ENCODE measurements around the gene USP3.

DNA sequence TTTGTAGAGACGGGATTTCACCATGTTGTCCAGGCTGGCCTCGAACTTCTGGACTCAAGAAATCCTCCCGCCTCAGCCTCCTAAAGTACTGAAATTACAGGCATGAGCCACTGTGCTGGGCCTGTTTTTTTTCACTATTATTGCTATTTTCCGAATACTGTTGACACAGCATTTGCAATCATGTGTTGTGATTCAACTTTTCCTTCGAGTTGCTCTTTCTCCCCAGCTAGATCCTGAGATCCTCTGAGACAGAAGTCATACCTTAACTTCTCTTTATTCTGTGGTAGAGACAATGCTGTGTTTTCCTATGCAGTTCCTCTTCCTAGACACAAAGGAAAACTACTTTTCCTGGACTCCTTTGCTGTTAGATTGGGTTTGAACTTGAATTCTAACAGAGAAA is 46.4 kb upstream of the USP3 start:
- TF ChIP-seq TOX (CRISPR knock-in tag; IDR thresholded peaks at IDR 0.05; ENCODE audit: borderline replicate concordance) (no peak), ZC3H10 (CRISPR knock-in tag; IDR thresholded peaks at IDR 0.05) (no peak), PPARA (CRISPR knock-in tag; IDR thresholded peaks at IDR 0.05; ENCODE audit: borderline replicate concordance) (no peak), RARB (CRISPR knock-in tag; IDR thresholded peaks at IDR 0.05) (no peak), OSR1 (CRISPR knock-in tag; IDR thresholded peaks at IDR 0.05) (no peak), CSDC2 (CRISPR knock-in tag; IDR thresholded peaks at IDR 0.05) (no peak), POU6F1 (CRISPR knock-in tag; IDR thresholded peaks at IDR 0.05; ENCODE audit: borderline replicate concordance, low read depth) (no peak), ZNF565 (CRISPR knock-in tag; conservative IDR thresholded peaks at IDR 0.05; ENCODE audit: low read depth) (no peak)
- TF ChIP-seq, protein P1, sequence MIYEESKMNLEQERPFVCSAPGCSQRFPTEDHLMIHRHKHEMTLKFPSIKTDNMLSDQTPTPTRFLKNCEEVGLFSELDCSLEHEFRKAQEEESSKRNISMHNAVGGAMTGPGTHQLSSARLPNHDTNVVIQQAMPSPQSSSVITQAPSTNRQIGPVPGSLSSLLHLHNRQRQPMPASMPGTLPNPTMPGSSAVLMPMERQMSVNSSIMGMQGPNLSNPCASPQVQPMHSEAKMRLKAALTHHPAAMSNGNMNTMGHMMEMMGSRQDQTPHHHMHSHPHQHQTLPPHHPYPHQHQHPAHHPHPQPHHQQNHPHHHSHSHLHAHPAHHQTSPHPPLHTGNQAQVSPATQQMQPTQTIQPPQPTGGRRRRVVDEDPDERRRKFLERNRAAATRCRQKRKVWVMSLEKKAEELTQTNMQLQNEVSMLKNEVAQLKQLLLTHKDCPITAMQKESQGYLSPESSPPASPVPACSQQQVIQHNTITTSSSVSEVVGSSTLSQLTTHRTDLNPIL (CRISPR knock-in tag; IDR thresholded peaks at IDR 0.05; ENCODE audit: low read depth) = no peak
- TF ChIP-seq, protein P2, sequence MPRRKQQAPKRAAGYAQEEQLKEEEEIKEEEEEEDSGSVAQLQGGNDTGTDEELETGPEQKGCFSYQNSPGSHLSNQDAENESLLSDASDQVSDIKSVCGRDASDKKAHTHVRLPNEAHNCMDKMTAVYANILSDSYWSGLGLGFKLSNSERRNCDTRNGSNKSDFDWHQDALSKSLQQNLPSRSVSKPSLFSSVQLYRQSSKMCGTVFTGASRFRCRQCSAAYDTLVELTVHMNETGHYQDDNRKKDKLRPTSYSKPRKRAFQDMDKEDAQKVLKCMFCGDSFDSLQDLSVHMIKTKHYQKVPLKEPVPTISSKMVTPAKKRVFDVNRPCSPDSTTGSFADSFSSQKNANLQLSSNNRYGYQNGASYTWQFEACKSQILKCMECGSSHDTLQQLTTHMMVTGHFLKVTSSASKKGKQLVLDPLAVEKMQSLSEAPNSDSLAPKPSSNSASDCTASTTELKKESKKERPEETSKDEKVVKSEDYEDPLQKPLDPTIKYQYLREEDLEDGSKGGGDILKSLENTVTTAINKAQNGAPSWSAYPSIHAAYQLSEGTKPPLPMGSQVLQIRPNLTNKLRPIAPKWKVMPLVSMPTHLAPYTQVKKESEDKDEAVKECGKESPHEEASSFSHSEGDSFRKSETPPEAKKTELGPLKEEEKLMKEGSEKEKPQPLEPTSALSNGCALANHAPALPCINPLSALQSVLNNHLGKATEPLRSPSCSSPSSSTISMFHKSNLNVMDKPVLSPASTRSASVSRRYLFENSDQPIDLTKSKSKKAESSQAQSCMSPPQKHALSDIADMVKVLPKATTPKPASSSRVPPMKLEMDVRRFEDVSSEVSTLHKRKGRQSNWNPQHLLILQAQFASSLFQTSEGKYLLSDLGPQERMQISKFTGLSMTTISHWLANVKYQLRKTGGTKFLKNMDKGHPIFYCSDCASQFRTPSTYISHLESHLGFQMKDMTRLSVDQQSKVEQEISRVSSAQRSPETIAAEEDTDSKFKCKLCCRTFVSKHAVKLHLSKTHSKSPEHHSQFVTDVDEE (CRISPR knock-in tag; IDR thresholded peaks at IDR 0.05) = no peak
- TF ChIP-seq, protein P3, sequence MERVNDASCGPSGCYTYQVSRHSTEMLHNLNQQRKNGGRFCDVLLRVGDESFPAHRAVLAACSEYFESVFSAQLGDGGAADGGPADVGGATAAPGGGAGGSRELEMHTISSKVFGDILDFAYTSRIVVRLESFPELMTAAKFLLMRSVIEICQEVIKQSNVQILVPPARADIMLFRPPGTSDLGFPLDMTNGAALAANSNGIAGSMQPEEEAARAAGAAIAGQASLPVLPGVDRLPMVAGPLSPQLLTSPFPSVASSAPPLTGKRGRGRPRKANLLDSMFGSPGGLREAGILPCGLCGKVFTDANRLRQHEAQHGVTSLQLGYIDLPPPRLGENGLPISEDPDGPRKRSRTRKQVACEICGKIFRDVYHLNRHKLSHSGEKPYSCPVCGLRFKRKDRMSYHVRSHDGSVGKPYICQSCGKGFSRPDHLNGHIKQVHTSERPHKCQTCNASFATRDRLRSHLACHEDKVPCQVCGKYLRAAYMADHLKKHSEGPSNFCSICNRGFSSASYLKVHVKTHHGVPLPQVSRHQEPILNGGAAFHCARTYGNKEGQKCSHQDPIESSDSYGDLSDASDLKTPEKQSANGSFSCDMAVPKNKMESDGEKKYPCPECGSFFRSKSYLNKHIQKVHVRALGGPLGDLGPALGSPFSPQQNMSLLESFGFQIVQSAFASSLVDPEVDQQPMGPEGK (CRISPR knock-in tag; IDR thresholded peaks at IDR 0.05; ENCODE audit: borderline replicate concordance) = no peak

Data from SK-N-SH treated with all-trans-retinoic acid at 6 μM for 48 hours (cell line).